ENCODE results near the gene COL4A6.
"Not testable (repeated sequence)": the region's sequence is repeated elsewhere in the genome, so short reads cannot be mapped to it uniquely, and the experiment has no call there.

COL4A6 gene

GRCh38 chrX:108397627-108398391, 40.4 kb downstream of the COL4A6 start:
- Histone ChIP-seq H3K4me3 (ENCODE audit: low read length) (no peak overlapping the region), H3K36me3 (ENCODE audit: control insufficient read depth, insufficient read depth, low read length) (no peaks in the 10 kb centered on the region), H3K9me3 (ENCODE audit: control insufficient read depth, low read length) (no peaks in the 10 kb centered on the region), H3K4me1 (ENCODE audit: control insufficient read depth, insufficient read depth, low read length) (no peaks in the 10 kb centered on the region), H3K9ac (ENCODE audit: low read length) (no peak overlapping the region), H3K27me3 (ENCODE audit: control insufficient read depth, insufficient read depth, low read length) (no peaks in the 10 kb centered on the region)

- Histone ChIP-seq H3K9me3 (ENCODE audit: control insufficient read depth, low read length) (no peaks in the 10 kb centered on the region), H3K4me1 (ENCODE audit: control insufficient read depth, insufficient read depth, low read length) (no peaks in the 10 kb centered on the region), H3K4me3 (ENCODE audit: low read length) (no peak overlapping the region), H3K27me3 (ENCODE audit: control insufficient read depth, insufficient read depth, low read length) (no peaks in the 10 kb centered on the region), H3K9ac (ENCODE audit: low read length) (no peak overlapping the region), H3K36me3 (ENCODE audit: control insufficient read depth, insufficient read depth, low read length) (no peaks in the 10 kb centered on the region)
These were observed 41.2 kb downstream of the COL4A6 start for GRCh38 chrX:108396986-108397385.

GRCh38 chrX:108396188-108396891, 41.9 kb downstream of the COL4A6 start:
- Histone ChIP-seq H3K36me3 (ENCODE audit: control insufficient read depth, insufficient read depth, low read length) (no peaks in the 10 kb centered on the region), H3K4me3 (ENCODE audit: low read length) (no peak overlapping the region), H3K27me3 (ENCODE audit: control insufficient read depth, insufficient read depth, low read length) (no peaks in the 10 kb centered on the region), H3K9me3 (ENCODE audit: control insufficient read depth, low read length) (no peaks in the 10 kb centered on the region), H3K9ac (ENCODE audit: low read length) (no peak overlapping the region), H3K4me1 (ENCODE audit: control insufficient read depth, insufficient read depth, low read length) (no peaks in the 10 kb centered on the region)

GRCh38 chrX:108390976-108391717, 47.1 kb downstream of the COL4A6 start:
- H3K36me3 ChIP-seq (ENCODE audit: control insufficient read depth, insufficient read depth, low read length); H3K27me3 ChIP-seq (ENCODE audit: control insufficient read depth, insufficient read depth, low read length); H3K4me3 ChIP-seq (ENCODE audit: low read length); H3K9me3 ChIP-seq (ENCODE audit: control insufficient read depth, low read length); H3K9ac ChIP-seq (ENCODE audit: low read length); H3K4me1 ChIP-seq (ENCODE audit: control insufficient read depth, insufficient read depth, low read length): not testable (repeated sequence)

GRCh38 chrX:108384783-108385182, 53.4 kb downstream of the COL4A6 start:
- Histone ChIP-seq H3K4me3 (ENCODE audit: low read length) (no peak overlapping the region), H3K4me1 (ENCODE audit: control insufficient read depth, insufficient read depth, low read length) (no peaks in the 10 kb centered on the region), H3K9ac (ENCODE audit: low read length) (no peak overlapping the region), H3K36me3 (ENCODE audit: control insufficient read depth, insufficient read depth, low read length) (no peaks in the 10 kb centered on the region), H3K27me3 (ENCODE audit: control insufficient read depth, insufficient read depth, low read length) (no peaks in the 10 kb centered on the region), H3K9me3 (ENCODE audit: control insufficient read depth, low read length) (no peaks in the 10 kb centered on the region)

GRCh38 chrX:108380222-108380621, 58.0 kb downstream of the COL4A6 start:
- Histone ChIP-seq H3K27me3 (ENCODE audit: control insufficient read depth, insufficient read depth, low read length) (no peaks in the 10 kb centered on the region), H3K9ac (ENCODE audit: low read length) (no peak overlapping the region)

GRCh38 chrX:108376821-108377220, 61.4 kb downstream of the COL4A6 start:
- not testable (repeated sequence) for H3K27me3 ChIP-seq (ENCODE audit: control insufficient read depth, insufficient read depth, low read length); H3K36me3 ChIP-seq (ENCODE audit: control insufficient read depth, insufficient read depth, low read length); H3K9ac ChIP-seq (ENCODE audit: low read length)

More at GRCh38 chrX:108380222-108380621, 58.0 kb downstream of the COL4A6 start:
- Histone ChIP-seq H3K4me1 (ENCODE audit: control insufficient read depth, insufficient read depth, low read length) (no peaks in the 10 kb centered on the region), H3K4me3 (ENCODE audit: low read length) (no peak overlapping the region), H3K9me3 (ENCODE audit: control insufficient read depth, low read length) (no peaks in the 10 kb centered on the region), H3K36me3 (ENCODE audit: control insufficient read depth, insufficient read depth, low read length) (no peaks in the 10 kb centered on the region)

GRCh38 chrX:108375591-108375990, 62.6 kb downstream of the COL4A6 start:
- not testable (repeated sequence) for H3K4me3 ChIP-seq (ENCODE audit: low read length); H3K9me3 ChIP-seq (ENCODE audit: control insufficient read depth, low read length); H3K4me1 ChIP-seq (ENCODE audit: control insufficient read depth, insufficient read depth, low read length); H3K9ac ChIP-seq (ENCODE audit: low read length); H3K27me3 ChIP-seq (ENCODE audit: control insufficient read depth, insufficient read depth, low read length); H3K36me3 ChIP-seq (ENCODE audit: control insufficient read depth, insufficient read depth, low read length)

More at GRCh38 chrX:108376821-108377220, 61.4 kb downstream of the COL4A6 start:
- not testable (repeated sequence) for H3K4me3 ChIP-seq (ENCODE audit: low read length); H3K9me3 ChIP-seq (ENCODE audit: control insufficient read depth, low read length); H3K4me1 ChIP-seq (ENCODE audit: control insufficient read depth, insufficient read depth, low read length)

- H3K9me3 ChIP-seq (ENCODE audit: control insufficient read depth, low read length) = no peaks in the 10 kb centered on the region
- H3K27me3 ChIP-seq (ENCODE audit: control insufficient read depth, insufficient read depth, low read length) = no peaks in the 10 kb centered on the region
- no peaks in the 10 kb centered on the region for H3K4me1 ChIP-seq (ENCODE audit: control insufficient read depth, insufficient read depth, low read length)
- no peaks in the 10 kb centered on the region for H3K36me3 ChIP-seq (ENCODE audit: control insufficient read depth, insufficient read depth, low read length)
- H3K4me3 ChIP-seq (ENCODE audit: low read length) = no peak overlapping the region
- H3K9ac ChIP-seq (ENCODE audit: low read length) = no peak overlapping the region
These were observed 71.4 kb downstream of the COL4A6 start for GRCh38 chrX:108366644-108367406.

GRCh38 chrX:108362026-108362425, 76.2 kb downstream of the COL4A6 start:
- H3K4me1 ChIP-seq (ENCODE audit: control insufficient read depth, insufficient read depth, low read length) = no peaks in the 10 kb centered on the region
- no peak overlapping the region for H3K9ac ChIP-seq (ENCODE audit: low read length)
- no peaks in the 10 kb centered on the region for H3K9me3 ChIP-seq (ENCODE audit: control insufficient read depth, low read length)
- no peaks in the 10 kb centered on the region for H3K36me3 ChIP-seq (ENCODE audit: control insufficient read depth, insufficient read depth, low read length)
- no peaks in the 10 kb centered on the region for H3K27me3 ChIP-seq (ENCODE audit: control insufficient read depth, insufficient read depth, low read length)
- H3K4me3 ChIP-seq (ENCODE audit: low read length) = no peak overlapping the region

GRCh38 chrX:108361316-108361715, 76.9 kb downstream of the COL4A6 start:
- Histone ChIP-seq H3K27me3 (ENCODE audit: control insufficient read depth, insufficient read depth, low read length) (no peaks in the 10 kb centered on the region), H3K36me3 (ENCODE audit: control insufficient read depth, insufficient read depth, low read length) (no peaks in the 10 kb centered on the region), H3K4me1 (ENCODE audit: control insufficient read depth, insufficient read depth, low read length) (no peaks in the 10 kb centered on the region)

More at GRCh38 chrX:108361316-108361715, 76.9 kb downstream of the COL4A6 start:
- no peak overlapping the region for H3K9ac ChIP-seq (ENCODE audit: low read length)
- no peak overlapping the region for H3K4me3 ChIP-seq (ENCODE audit: low read length)
- no peaks in the 10 kb centered on the region for H3K9me3 ChIP-seq (ENCODE audit: control insufficient read depth, low read length)
